K562 (cell line): ENCODE results near the gene CSKMT. TPM values are rescaled to one million over a fixed set of nuclear protein-coding genes. Genes with fewer than 3 reads are reported as not detected.
A peak's percentile ranks its signal among the peaks of the same experiment; 100 is the strongest.

ENCODE experiments used
- BHLHE40 ChIP-seq: IDR thresholded peaks from 2 replicates; pipeline ENCODE4 v1.6.1; 2011; ENCODE audit warnings: low read length, improper control_type of control experiment
- CHD4 ChIP-seq: fragments of 200-600 bp; sonication (generic); IDR thresholded peaks from 3 replicates; pipeline ENCODE4 v1.6.1; 2012; ENCODE audit warnings: low read depth, mild to moderate bottlenecking, mixed read lengths, low read length, inconsistent platforms; ENCODE audit not compliant: insufficient read depth, insufficient replicate concordance, poor library complexity, severe bottlenecking
- DACH1 ChIP-seq: fragments of 450-650 bp; IDR thresholded peaks from 2 replicates; pipeline ENCODE4 v1.6.1; 2018; ENCODE audit not compliant: partially characterized antibody
- ELF2 ChIP-seq: fragments of 250-450 bp; sonication (Bioruptor Pico); IDR thresholded peaks from 2 replicates; pipeline ENCODE4 v1.5.0; 2021; ENCODE audit warnings: mild to moderate bottlenecking
- FOSL1 ChIP-seq: fragments of 200-800 bp; sonication (Bioruptor generic); conservative IDR thresholded peaks from 2 replicates; pipeline ENCODE4 v1.6.1; 2016; ENCODE audit warnings: missing genetic modification characterization, missing compliant biosample characterization
- HCFC1 ChIP-seq: IDR thresholded peaks from 2 replicates; pipeline ENCODE4 v1.6.1; 2012; ENCODE audit warnings: low read depth, low read length, improper control_type of control experiment
- HEY1 ChIP-seq: fragments of 250-450 bp; sonication (Bioruptor Pico); IDR thresholded peaks from 2 replicates; pipeline ENCODE4 v1.5.0; 2020; ENCODE audit warnings: mild to moderate bottlenecking, moderate library complexity, borderline replicate concordance
- KDM4B ChIP-seq, 2 experiments: fragments of 450-650 bp in 1 of 2; sonication (generic) in 1 of 2; IDR thresholded peaks; 2 replicates each; pipeline ENCODE4 v1.6.1; 2016 to 2017; ENCODE audit warnings: borderline replicate concordance in 2 of 2, antibody characterized with exemption in 1 of 2, low read depth in 1 of 2, mild to moderate bottlenecking in 1 of 2
- MECOM ChIP-seq: fragments of 250-450 bp; sonication (Bioruptor Pico); IDR thresholded peaks from 2 replicates; pipeline ENCODE4 v1.8.0; 2022; ENCODE audit warnings: inconsistent platforms
- MEF2D ChIP-seq: conservative IDR thresholded peaks from 2 replicates; pipeline ENCODE4 v1.6.1; 2016; ENCODE audit warnings: low read depth, missing genetic modification characterization, missing compliant biosample characterization
- MYC ChIP-seq, 2 experiments: fragments of 250-450 bp in 1 of 2; sonication (Bioruptor Pico) in 1 of 2; IDR thresholded peaks; 2 replicates each; pipeline versions ENCODE4 v1.5.1 to v1.6.1; 2012 to 2021; ENCODE audit warnings: low read depth in 2 of 2, borderline replicate concordance in 1 of 2, improper control_type of control experiment in 1 of 2, low read length in 1 of 2, mild to moderate bottlenecking in 1 of 2, moderate library complexity in 1 of 2
- NFE2 ChIP-seq: IDR thresholded peaks from 2 replicates; pipeline ENCODE4 v1.6.1; 2014; ENCODE audit warnings: antibody characterized with exemption, low read depth
- PHF20 ChIP-seq: fragments of 450-650 bp; IDR thresholded peaks from 2 replicates; pipeline ENCODE4 v1.6.1; 2018; ENCODE audit not compliant: partially characterized antibody
- PML ChIP-seq: IDR thresholded peaks from 2 replicates; pipeline ENCODE4 v1.6.1; 2012; ENCODE audit warnings: low read length, inconsistent platforms
- RBM14 ChIP-seq: fragments of 200-400 bp; formaldehyde crosslinking; IDR thresholded peaks from 2 replicates; pipeline ENCODE4 v1.6.1; 2018; ENCODE audit warnings: low read depth, mild to moderate bottlenecking, low read length, moderate library complexity, borderline replicate concordance; ENCODE audit not compliant: insufficient read depth
- SMARCE1 ChIP-seq: fragments of 450-650 bp; IDR thresholded peaks from 2 replicates; pipeline ENCODE4 v1.7.1; 2016; ENCODE audit warnings: mild to moderate bottlenecking
- SOX6 ChIP-seq: fragments of 450-650 bp; IDR thresholded peaks from 2 replicates; pipeline ENCODE4 v1.6.1; 2014; ENCODE audit warnings: mild to moderate bottlenecking
- TEAD4 ChIP-seq, 2 experiments: sonication (generic) in 1 of 2; formaldehyde crosslinking in 1 of 2; IDR thresholded peaks; 2 replicates each; pipeline versions ENCODE4 v1.6.1 to v1.8.0; 2012 to 2022; ENCODE audit warnings: borderline replicate concordance in 1 of 2, inconsistent platforms in 1 of 2, low read length in 1 of 2, mild to moderate bottlenecking in 1 of 2, missing genetic modification reagents in 1 of 2
- THRAP3 ChIP-seq: fragments of 450-650 bp; IDR thresholded peaks from 2 replicates; pipeline ENCODE4 v1.6.1; 2016; ENCODE audit warnings: mild to moderate bottlenecking, inconsistent platforms, borderline replicate concordance
- WHSC1 ChIP-seq: IDR thresholded peaks from one replicate; pipeline ENCODE4 v1.6.1; 2012; ENCODE audit warnings: low read length, control low read depth, inconsistent platforms
- ZBTB2 ChIP-seq: fragments of 450-650 bp; IDR thresholded peaks from 2 replicates; pipeline ENCODE4 v1.6.1; 2016; ENCODE audit warnings: antibody characterized with exemption
- ZC3H8 ChIP-seq: fragments of 450-650 bp; IDR thresholded peaks from 2 replicates; pipeline ENCODE4 v1.6.1; 2017
- ZFP1 ChIP-seq: fragments of 450-650 bp; formaldehyde crosslinking; IDR thresholded peaks from 2 replicates; pipeline ENCODE4 v1.4.0; 2020; ENCODE audit warnings: mild to moderate bottlenecking, mixed read lengths
- ZNF124 ChIP-seq: sonication (generic); formaldehyde crosslinking; IDR thresholded peaks from 2 replicates; pipeline ENCODE4 v1.8.1; 2022; ENCODE audit warnings: missing genetic modification reagents
- ZNF444 ChIP-seq: fragments of 250-450 bp; sonication (Bioruptor Pico); IDR thresholded peaks from 2 replicates; pipeline ENCODE4 v1.4.0; 2020; ENCODE audit warnings: mild to moderate bottlenecking, moderate library complexity
- polyA plus RNA-seq, 8 experiments: library from polyadenylated mRNA; depleted of rRNA in 4 of 8; stranded (reverse) in 5 of 8; unstranded in 3 of 8; fragments of >200 nt; fragmentation: Nextera tagmentation in 2 of 8; fragmentation: Illumina TruSeq in 1 of 8; extraction: Ambion mirVana in 2 of 8; extraction: Trizol in 1 of 8; gene quantifications; 2 replicates each; pipeline versions ENCODE4 v1.2.1 to v1.2.3, GENCODE V29; 2011 to 2014; ENCODE audit warnings: inconsistent platforms in 1 of 8, missing spikeins in 1 of 8
- total RNA-seq, 7 experiments: library from RNA; depleted of rRNA in 6 of 7; stranded (reverse); fragments of >200 nt in 6 of 7; fragmentation: Illumina TruSeq in 2 of 7; extraction: Trizol in 2 of 7; gene quantifications; 2 replicates each; pipeline versions ENCODE4 v1.2.1 to v1.2.3, GENCODE V29; 2011 to 2021; ENCODE audit warnings: low replicate concordance in 1 of 7
- TF ChIP-seq, protein P1 (sequence below): fragments of 450-650 bp; formaldehyde crosslinking; IDR thresholded peaks from 2 replicates; pipeline ENCODE4 v1.4.0; 2022; ENCODE audit warnings: mild to moderate bottlenecking, moderate library complexity
- TF ChIP-seq, protein P2 (sequence below): fragments of 450-650 bp; IDR thresholded peaks from 2 replicates; pipeline ENCODE4 v1.6.1; 2018; ENCODE audit warnings: mild to moderate bottlenecking, low read depth; ENCODE audit not compliant: partially characterized antibody

The CSKMT gene
- total and polyA plus RNA-seq, 9 of the 15 experiments (the other 6 are each of a cell fraction or from before 2014, with no cell fraction given) = 10.3 to 108 (median 27.2) TPM

- TF ChIP-seq THRAP3 (peak; percentile 60; the same call in 1 of the 2 replicates), KDM4B (IDR thresholded peaks at IDR 0.05; ENCODE audit: borderline replicate concordance in 2 of 2, low read depth in 1 of 2) (no peak), PML (peak; percentile 98), FOSL1 (tag) (no peak), ZNF124 (CRISPR knock-in tag) (no peak), HEY1 (peak; percentile 78; the same call in 1 of the 2 replicates), TEAD4 (IDR thresholded peaks at IDR 0.05; ENCODE audit: low read length) (no peak; the same call in 1 of the 2 replicates), TEAD4 (CRISPR knock-in tag; IDR thresholded peaks at IDR 0.05; ENCODE audit: borderline replicate concordance) (no peak), MECOM (CRISPR knock-in tag) (no peak), WHSC1 (no peak), ZBTB2 (no peak; the same call in 1 of the 2 replicates), ZFP1 (CRISPR knock-in tag) (peak; percentile 68; the same call in 1 of the 2 replicates), SMARCE1 (no peak), MYC (IDR thresholded peaks at IDR 0.05; ENCODE audit: low read depth, low read length) (peak; percentile 89), MYC (CRISPR knock-in tag; IDR thresholded peaks at IDR 0.05; ENCODE audit: borderline replicate concordance, low read depth) (peak; percentile 82), SOX6 (no peak), HCFC1 (peak; percentile 59; the same call in 1 of the 2 replicates), ZNF444 (no peak), MEF2D (tag) (no peak), DACH1 (no peak), CHD4 (no peak), NFE2 (no peak), ZC3H8 (no peak), RBM14 (no peak), PHF20 (no peak), ELF2 (CRISPR knock-in tag) (peak; percentile 72; the same call in 1 of the 2 replicates), BHLHE40 (no peak; the same call in 1 of the 2 replicates)
- TF ChIP-seq, protein P1, sequence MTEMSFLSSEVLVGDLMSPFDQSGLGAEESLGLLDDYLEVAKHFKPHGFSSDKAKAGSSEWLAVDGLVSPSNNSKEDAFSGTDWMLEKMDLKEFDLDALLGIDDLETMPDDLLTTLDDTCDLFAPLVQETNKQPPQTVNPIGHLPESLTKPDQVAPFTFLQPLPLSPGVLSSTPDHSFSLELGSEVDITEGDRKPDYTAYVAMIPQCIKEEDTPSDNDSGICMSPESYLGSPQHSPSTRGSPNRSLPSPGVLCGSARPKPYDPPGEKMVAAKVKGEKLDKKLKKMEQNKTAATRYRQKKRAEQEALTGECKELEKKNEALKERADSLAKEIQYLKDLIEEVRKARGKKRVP (CRISPR knock-in tag) = peak; percentile 84
- TF ChIP-seq, protein P2, sequence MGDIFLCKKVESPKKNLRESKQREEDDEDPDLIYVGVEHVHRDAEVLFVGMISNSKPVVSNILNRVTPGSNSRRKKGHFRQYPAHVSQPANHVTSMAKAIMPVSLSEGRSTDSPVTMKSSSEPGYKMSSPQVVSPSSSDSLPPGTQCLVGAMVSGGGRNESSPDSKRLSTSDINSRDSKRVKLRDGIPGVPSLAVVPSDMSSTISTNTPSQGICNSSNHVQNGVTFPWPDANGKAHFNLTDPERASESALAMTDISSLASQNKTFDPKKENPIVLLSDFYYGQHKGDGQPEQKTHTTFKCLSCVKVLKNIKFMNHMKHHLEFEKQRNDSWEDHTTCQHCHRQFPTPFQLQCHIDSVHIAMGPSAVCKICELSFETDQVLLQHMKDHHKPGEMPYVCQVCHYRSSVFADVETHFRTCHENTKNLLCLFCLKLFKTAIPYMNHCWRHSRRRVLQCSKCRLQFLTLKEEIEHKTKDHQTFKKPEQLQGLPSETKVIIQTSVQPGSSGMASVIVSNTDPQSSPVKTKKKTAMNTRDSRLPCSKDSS = no peak
Observed at GRCh38 chr11:62665075-62665598, at the start of gene CSKMT, which contains the start of gene C11orf98 (continued).
